LNCAP (cell line): Measurements from ENCODE around the gene PAIP2.

ENCODE experiments used
- CTCF ChIP-seq: fragments of 450-650 bp; IDR thresholded peaks from 2 replicates; pipeline ENCODE4 v1.5.1; 2017; ENCODE audit warnings: mild to moderate bottlenecking

Gene PAIP2

DNA sequence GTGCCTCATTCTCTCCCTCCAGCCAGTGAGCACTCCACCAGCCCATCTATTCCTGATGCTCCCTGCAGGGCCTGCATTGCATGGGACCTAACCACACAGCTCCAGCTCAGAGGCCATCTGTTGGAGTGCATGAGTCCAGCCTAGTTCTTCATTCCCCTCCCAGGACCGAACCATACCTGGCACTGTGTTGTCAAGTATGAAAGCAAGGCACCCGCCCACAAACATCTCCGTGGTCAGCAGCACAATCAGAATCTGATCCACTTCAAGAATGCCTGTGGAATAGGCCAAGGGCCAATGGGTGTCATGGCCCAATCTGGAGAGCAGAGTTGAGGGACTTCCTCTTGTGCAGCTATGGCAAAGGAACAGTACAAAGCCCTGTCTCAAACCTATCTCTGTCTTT is 35.6 kb downstream of the PAIP2 start:
- no peak for TF ChIP-seq CTCF

DNA sequence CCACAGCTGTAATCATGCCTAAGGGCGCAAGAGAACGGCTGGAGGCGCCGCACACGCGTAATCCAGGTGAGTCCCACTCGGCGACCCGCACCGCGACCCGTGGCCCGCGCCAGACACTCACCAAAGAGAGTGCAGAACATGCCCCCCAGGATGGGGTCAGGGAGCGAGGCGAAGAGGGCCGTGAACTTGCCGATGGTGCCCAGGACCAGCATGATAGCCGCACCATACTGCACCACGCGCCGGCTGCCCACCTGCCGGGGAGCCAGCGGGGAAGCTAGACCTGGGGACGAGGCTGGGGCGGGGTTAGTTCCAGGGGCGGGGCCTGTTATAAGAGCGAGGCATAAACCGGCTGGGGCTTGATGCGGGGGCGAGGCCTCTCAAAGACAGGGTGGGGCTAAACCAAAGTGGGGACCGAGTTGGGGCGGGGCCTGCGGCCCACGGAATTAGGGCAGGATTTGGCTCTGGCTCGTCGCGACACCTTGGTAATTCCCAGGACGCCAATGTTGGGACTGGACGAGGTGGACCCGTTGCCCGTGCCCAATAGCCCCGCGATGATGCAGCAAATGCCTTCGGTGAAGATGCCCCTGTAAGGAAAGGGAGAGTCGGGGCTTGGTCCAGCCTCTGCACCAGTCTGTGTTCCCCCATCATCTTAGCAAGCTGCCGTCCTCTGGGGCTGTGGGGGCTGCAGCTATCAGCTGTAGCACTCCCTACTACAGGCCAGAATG is 36.6 kb downstream of the PAIP2 start:
- no peak for TF ChIP-seq CTCF

DNA sequence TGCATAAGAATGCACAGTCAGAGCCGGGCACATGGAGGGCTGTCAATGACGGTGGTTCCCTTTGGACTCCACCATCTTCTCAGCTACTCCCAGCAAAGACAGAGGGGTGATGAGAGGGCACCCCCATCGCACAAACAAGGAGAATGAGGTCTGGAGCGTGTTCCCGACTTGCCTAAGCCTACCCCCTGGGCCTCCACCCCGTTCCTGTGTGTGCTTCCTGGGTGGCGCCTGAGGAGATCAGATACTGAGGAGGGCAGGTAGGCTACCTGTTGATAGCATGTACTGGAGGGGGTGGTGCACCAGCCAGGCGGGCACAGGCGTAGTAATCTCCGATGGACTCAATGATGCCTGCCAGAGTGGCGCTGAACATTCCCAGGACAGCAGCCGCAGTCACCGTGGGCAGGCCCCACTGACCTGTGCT is 37.3 kb downstream of the PAIP2 start:
- TF ChIP-seq CTCF: no peak

DNA sequence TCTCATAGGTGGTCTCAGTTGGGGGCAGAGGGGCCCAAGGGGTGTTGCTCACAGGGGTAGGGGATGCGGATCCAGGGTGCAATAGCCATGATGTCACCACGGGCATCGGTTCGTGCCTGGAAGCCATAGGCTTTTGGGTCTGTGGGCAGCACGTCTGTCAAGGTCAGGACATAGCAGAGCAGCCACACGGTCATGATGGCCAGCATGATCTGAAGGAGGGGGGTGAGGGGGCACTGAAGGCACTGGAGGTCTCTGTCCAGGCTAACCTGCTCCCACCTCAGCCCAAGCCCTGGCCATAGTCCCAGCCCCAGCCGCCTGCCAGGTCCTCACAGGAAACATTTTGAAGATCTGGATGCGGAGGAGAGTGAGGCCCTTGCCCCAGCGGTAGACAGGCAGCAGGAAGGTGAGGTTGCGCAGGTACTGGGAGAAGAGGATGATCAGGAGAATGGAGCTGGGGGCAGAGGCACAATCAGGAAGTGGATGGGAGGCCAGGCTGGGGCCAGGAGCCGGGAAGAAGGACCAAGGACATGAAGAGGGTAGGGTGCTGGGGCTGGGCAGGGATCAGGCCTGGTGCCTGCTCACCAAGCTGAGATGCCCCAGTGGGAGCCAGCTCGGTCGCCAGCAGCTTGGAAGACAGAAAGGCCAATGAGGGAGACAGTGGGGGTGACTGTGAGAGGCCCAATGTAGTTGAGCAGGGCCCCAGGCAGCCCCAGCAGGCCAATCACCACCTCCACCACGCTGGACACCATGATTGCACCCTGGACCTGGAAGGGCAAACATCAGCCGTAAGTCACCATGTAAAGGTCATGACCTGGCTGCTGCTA is 38.2 kb downstream of the PAIP2 start:
- no peak for TF ChIP-seq CTCF

- no peak for TF ChIP-seq CTCF
Observed at GRCh38 chr5:139381837-139382761, 40.4 kb downstream of the PAIP2 start.

- TF ChIP-seq CTCF: no peak
Observed at GRCh38 chr5:139382807-139383206, 41.2 kb downstream of the PAIP2 start.

- no peak for TF ChIP-seq CTCF
Observed at GRCh38 chr5:139383275-139383992, 41.8 kb downstream of the PAIP2 start, which contains the start of gene SLC23A1. SLC23A1 (minus strand) TSS chr5:139383297; CDS start chr5:139383253, 44 bp downstream.
